Lung (tissue), 12 donors: ENCODE measurements around the gene NMRAL1. TPM values are rescaled to one million over a fixed set of nuclear protein-coding genes. Genes with fewer than 3 reads are reported as not detected.

Experiments
- ATAC-seq: fragments of 200-7000 bp; cut with Tn5 transposase; one replicate; pipeline ENCODE4 v1.9.1; 2020; ENCODE audit warnings: moderate number of reproducible peaks; ENCODE audit not compliant: insufficient read depth, low FRiP score
- DNase-seq, 3 donors: peaks; one replicate each; pipeline ENCODE4 v3.0.0-alpha.2; 2013 to 2017
- H3K27ac ChIP-seq, 2 donors: one replicate each; pipeline ENCODE4 v1.5.1; 2013; ENCODE audit warnings: mild to moderate bottlenecking in 2 of 2, moderate library complexity in 2 of 2, control low read depth in 1 of 2, inconsistent platforms in 1 of 2, low read depth in 1 of 2, low read length in 1 of 2
- H3K27me3 ChIP-seq, 3 donors: one replicate each; pipeline ENCODE4 v1.5.1; 2013; ENCODE audit warnings: low read length in 2 of 3; ENCODE audit not compliant: control insufficient read depth in 3 of 3, insufficient read depth in 3 of 3
- H3K36me3 ChIP-seq, 4 donors: one replicate each; pipeline ENCODE4 v1.5.1; 2013; ENCODE audit warnings: low read length in 4 of 4, mild to moderate bottlenecking in 1 of 4, moderate library complexity in 1 of 4; ENCODE audit not compliant: control insufficient read depth in 4 of 4, insufficient read depth in 4 of 4
- H3K4me1 ChIP-seq, 5 donors: one replicate each; pipeline ENCODE4 v1.5.1; 2013; ENCODE audit warnings: low read length in 5 of 5, mild to moderate bottlenecking in 2 of 5, moderate library complexity in 1 of 5; ENCODE audit not compliant: control insufficient read depth in 5 of 5, insufficient read depth in 5 of 5
- H3K4me3 ChIP-seq: one replicate; pipeline ENCODE4 v1.5.1; 2013; ENCODE audit warnings: mild to moderate bottlenecking, control low read depth, moderate library complexity
- H3K9ac ChIP-seq, 2 donors: one replicate each; pipeline ENCODE4 v1.5.1; 2013; ENCODE audit warnings: low read length in 2 of 2, control low read depth in 1 of 2; ENCODE audit not compliant: insufficient read depth in 1 of 2
- H3K9me3 ChIP-seq, 4 donors: one replicate each; pipeline ENCODE4 v1.5.1; 2013; ENCODE audit warnings: low read length in 3 of 4, mild to moderate bottlenecking in 1 of 4, moderate library complexity in 1 of 4; ENCODE audit not compliant: control insufficient read depth in 4 of 4, insufficient read depth in 3 of 4
- CTCF ChIP-seq: IDR thresholded peaks from 2 replicates; pipeline ENCODE4 v1.5.1; 2012; ENCODE audit warnings: mild to moderate bottlenecking; ENCODE audit errors: control extremely low read depth, extremely low read depth
- WGBS, 2 donors: extraction: QIAGEN DNeasy Blood & Tissue Kit; methylation state at CpG; one replicate each; pipeline ENCODE4 v1.1.7; 2013; 5-methylcytosine and 5-hydroxymethylcytosine counted together
- polyA plus RNA-seq, 2 donors: library from polyadenylated mRNA; stranded (reverse); fragments of 200-250 nt; gene quantifications; one replicate each; pipeline ENCODE4 v1.2.1, GENCODE V29; 2013
- total RNA-seq, 2 donors: library from RNA; depleted of rRNA in 1 of 2; stranded (reverse); fragments of >200 nt in 1 of 2; gene quantifications; one replicate each; pipeline ENCODE4 v1.2.1, GENCODE V29; 2014 to 2021
- donor health status: control.
- donor health status: control.
- donor health status: Bipolar disorder and iron deficiency.
- donor health status: healthy.
- donor health status: DM: yes; HTN: yes; CAD: no.

Gene NMRAL1
- total and polyA plus RNA-seq, 4 donors, result 23.4 to 57.4 (median 46.8) TPM

- 92 to 95% methylated on average over 10 of the region's 10 CpGs for WGBS, 2 donors
- Histone ChIP-seq H3K9me3 (no peaks in the 10 kb centered on the region), H3K27me3 (no peaks in the 10 kb centered on the region), H3K9ac (no peak overlapping the region), H3K27ac (no peak overlapping the region), H3K4me1 (peaks cover 0 to 3% (median 0%) of the 10 kb centered on the region in 5 donors), H3K4me3 (no peak overlapping the region), H3K36me3 (peaks cover 0 to 22% (median 9%) of the 10 kb centered on the region in 4 donors)
- ATAC-seq (no peak), DNase-seq (no peak)
- TF ChIP-seq CTCF, result no peak
Observed at GRCh38 chr16:4468972-4469371, 5.5 kb downstream of the NMRAL1 start.

- no peak for TF ChIP-seq CTCF
- peaks cover 0 to 31% (median 12%) of the 10 kb centered on the region in 4 donors for H3K36me3 ChIP-seq
- no peaks in the 10 kb centered on the region for H3K9me3 ChIP-seq
- peaks cover 0 to 3% (median 0%) of the 10 kb centered on the region in 5 donors for H3K4me1 ChIP-seq
- H3K9ac ChIP-seq, result no peak overlapping the region
- 96 to 97% methylated on average over 16 of the region's 16 CpGs for WGBS, 2 donors
- no peak overlapping the region for H3K27ac ChIP-seq
- DNase-seq, result no peak
- H3K27me3 ChIP-seq, result no peaks in the 10 kb centered on the region
- no peak for ATAC-seq
- no peak overlapping the region for H3K4me3 ChIP-seq
Observed at GRCh38 chr16:4467916-4468315, 6.5 kb downstream of the NMRAL1 start.

GRCh38 chr16:4465977-4466779 is 8.2 kb downstream of the NMRAL1 start:
- Histone ChIP-seq H3K4me1 (peaks cover 0 to 3% (median 0%) of the 10 kb centered on the region in 5 donors), H3K36me3 (peaks cover 0 to 34% (median 17%) of the 10 kb centered on the region in 4 donors), H3K4me3 (no peak overlapping the region), H3K9ac (no peak overlapping the region), H3K27ac (peak overlapping the region; percentile 26 to 59), H3K9me3 (no peaks in the 10 kb centered on the region), H3K27me3 (no peaks in the 10 kb centered on the region)
- no peak for TF ChIP-seq CTCF
- DNase-seq, result no peak
- ATAC-seq, result no peak
- WGBS, 2 donors, result 87 to 90% methylated on average over 32 of the region's 32 CpGs
